Stimulated activated CD4-positive, alpha-beta T cell treated with anti-CD3 and anti-CD28 coated beads, TNF-alpha, amount 100 ng/mL, for 1 hour (primary cell): ENCODE results near the gene SLCO1C1.
"Not testable (repeated sequence)": the region's sequence is repeated elsewhere in the genome, so short reads cannot be mapped to it uniquely, and the experiment has no call there.

Experiments used
- DNase-seq, 3 donors: peaks; one replicate each; pipeline ENCODE4 v3.0.0-alpha.2; 2020; ENCODE audit warnings: low read depth in 3 of 3, low spot score in 1 of 3

Gene SLCO1C1

DNA sequence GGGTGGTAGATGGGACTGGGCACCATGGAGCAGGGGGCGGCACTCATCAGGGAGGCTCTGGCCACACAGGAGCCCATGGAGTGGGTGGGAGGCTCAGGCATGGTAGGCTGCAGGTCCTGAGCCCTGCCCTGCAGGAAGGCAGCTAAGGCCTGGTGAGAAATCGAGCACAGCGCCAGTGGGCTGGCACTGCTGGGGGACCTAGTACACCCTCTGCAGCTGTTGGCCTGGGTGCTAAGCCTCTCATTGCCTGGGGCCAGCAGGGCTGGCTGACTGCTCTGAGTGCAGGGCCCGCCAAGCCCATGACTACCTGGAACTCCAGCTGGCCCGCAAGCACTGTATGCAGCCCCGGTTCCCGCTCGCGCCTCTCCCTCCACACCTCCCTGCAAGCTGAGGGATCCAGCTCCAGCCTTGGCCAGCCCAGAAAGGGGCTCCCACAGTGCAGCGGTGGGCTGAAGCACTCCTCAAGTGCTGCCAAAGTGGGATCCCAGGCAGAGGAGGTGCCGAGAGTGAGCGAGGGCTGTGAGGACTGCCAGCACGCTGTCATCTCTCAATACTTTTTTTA, 88.7 kb downstream of the SLCO1C1 start:
- not testable (repeated sequence) for DNase-seq

DNA sequence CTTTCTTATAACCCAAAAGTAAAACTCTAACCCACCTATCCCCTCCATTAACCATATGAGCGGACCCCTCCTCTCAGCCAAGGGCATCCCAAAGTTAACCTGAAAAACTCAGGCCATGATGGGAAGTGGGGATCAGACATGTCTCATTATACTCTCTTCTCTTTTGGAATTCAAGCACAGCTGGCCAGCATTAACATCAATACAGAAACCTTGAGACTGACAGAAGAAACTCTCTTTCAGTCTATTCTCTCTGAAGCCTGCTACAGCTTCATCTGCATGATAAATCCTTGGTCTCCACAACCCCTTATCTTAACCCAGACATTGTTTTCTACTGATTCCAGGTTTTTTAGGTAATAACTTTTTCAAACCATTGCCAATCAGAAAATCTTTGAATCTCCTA, 97.8 kb downstream of the SLCO1C1 start:
- DNase-seq: no peak

DNA sequence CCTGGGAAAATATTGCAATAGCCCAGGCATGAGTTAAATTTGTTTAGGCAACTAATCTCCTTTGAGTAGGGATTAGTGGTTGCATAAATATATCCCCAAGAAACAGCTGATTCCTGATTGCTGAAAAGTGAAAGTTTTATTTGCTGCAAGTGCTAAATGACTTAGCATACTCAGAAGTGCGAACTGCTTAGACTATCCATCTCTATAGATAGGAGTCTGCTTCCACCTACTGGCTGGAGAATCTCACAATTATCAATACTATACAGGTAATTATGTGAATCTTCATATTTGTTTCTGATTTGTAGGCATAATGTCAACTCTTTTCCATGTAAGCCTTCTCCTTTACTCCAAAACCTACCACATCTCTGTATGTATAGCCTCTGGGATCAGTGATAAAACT, 103.4 kb downstream of the SLCO1C1 start:
- no peak for DNase-seq

DNA sequence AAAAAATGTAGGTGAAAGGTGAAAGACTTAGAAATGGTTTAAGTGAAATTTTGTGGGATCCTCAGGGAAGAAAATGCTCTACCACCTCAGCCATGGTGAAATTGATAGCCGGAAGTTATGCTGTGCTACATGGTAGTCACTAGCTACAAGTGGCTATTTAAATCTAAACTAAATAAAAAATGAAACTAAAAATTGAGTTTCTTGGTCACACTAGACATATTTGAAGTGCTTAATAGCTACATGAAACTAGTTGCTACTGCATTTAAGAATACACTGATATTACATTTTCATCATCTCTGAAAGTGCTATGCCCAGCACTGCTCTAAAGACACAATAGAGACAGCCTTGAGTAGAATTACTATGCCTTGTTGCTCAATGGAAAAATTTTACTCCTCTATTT, 105.0 kb downstream of the SLCO1C1 start:
- DNase-seq: no peak

DNA sequence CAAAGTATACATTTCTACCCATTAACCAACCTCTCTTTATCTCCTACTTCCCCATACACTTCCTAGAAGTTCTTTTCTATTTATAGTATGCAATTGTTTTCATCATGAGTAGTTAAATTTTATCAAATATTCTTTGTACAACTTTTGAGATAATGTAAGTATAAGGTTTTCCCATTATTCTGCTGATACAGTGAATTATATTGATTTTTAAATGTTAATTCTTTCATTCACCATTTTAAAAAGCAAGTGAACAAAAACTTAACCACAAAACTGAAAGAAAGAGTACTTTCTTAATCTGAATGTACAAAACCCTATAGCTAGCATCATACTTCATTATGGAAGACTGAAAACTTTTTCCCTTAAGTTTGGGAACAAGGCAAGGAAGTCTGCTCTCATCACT, 105.9 kb downstream of the SLCO1C1 start:
- no peak for DNase-seq
